ENCODE results near the gene CHST8.

DNA sequence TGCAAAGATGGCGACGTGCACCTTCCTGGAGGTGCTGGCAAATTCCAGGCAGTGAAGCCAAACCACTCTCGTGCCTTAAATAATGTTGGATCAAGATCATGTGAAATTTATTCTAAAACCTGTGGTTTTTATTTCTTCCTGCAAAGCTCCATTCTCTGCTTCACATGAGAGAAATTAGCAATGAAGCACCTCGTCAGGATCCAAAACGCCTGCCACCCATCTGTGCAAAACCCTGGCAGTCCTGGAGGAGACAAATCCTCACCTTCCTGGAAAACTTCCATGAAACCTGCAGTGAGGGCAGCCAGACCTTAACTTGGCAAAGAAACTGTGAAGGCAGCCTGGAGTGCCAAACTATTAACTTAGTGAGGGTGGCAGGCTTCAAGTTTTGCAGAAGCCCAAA lies 47.6 kb downstream of the CHST8 start:
- TF ChIP-seq POLR2AphosphoS5 (IDR thresholded peaks at IDR 0.05; ENCODE audit: borderline replicate concordance, low read depth, low read length) (no peak), EZH2 (IDR thresholded peaks at IDR 0.05) (no peak), FOXP2 (optimal IDR thresholded peaks at IDR 0.05; ENCODE audit: control extremely low read depth, extremely low read length, insufficient read depth) (no peak)
